SKM-1 (cell line): Measurements from ENCODE around the gene ZPR1.
"Not testable (repeated sequence)": the region's sequence is repeated elsewhere in the genome, so short reads cannot be mapped to it uniquely, and the experiment has no call there.

ENCODE experiments used
- DNase-seq: peaks from one replicate; lab custom pipeline; 2025; ENCODE audit not compliant: unreplicated experiment; lab: John Stamatoyannopoulos, UW

The ZPR1 gene, protein sequence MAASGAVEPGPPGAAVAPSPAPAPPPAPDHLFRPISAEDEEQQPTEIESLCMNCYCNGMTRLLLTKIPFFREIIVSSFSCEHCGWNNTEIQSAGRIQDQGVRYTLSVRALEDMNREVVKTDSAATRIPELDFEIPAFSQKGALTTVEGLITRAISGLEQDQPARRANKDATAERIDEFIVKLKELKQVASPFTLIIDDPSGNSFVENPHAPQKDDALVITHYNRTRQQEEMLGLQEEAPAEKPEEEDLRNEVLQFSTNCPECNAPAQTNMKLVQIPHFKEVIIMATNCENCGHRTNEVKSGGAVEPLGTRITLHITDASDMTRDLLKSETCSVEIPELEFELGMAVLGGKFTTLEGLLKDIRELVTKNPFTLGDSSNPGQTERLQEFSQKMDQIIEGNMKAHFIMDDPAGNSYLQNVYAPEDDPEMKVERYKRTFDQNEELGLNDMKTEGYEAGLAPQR

DNA sequence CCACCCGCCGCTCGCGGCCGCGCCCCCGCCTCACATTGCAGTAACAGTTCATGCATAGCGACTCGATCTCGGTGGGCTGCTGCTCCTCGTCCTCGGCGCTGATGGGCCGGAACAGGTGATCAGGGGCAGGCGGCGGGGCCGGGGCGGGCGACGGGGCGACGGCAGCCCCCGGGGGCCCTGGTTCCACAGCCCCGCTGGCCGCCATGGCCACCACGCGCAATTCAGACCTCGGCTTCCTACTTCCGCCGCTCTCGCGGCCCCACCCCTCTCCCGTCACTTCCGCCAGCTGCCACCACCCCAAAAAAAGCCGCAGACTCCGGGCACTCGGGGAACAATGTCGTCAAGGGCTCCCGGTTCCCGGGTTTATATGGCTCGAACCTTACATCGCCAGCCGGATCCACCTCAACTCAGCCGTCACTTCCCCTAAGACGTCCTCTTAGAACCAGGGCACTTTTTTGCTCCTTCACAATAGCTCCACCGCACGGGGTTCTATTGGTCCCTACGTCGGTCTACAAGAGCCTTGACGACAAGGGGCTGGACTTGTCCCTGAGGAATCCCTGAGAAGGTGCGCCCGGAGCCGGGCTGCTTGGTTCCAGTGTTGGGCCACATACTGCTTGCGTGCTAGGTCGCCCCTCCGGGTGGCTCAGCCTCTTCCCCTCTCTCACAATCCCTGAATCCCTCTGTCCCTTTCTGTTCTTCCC is at the start of gene ZPR1:
TSS of gene ZPR1 (minus strand) at position 238 of the 701 bp plus-strand sequence. CDS start at position 205, 33 bp downstream.
- DNase-seq: peak; percentile 54

DNA sequence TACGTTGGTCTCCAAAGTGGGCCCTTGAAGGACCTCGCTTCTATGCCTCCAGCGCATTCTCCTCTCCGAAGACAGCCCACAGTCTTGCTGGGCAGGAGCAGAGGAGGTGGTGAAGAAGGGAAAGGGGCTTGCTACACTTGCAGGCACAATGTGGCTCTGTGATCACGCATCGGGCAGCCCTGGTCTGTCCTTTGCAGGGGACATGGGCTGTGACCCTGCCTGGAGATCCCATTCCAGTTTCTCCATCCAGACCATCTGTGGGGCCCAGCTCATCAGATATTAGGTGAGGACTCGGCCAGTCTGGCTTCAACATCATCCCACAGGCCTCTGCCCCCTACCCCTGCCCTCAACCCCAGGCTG is 48.8 kb upstream of the ZPR1 start:
- no peak for DNase-seq

DNA sequence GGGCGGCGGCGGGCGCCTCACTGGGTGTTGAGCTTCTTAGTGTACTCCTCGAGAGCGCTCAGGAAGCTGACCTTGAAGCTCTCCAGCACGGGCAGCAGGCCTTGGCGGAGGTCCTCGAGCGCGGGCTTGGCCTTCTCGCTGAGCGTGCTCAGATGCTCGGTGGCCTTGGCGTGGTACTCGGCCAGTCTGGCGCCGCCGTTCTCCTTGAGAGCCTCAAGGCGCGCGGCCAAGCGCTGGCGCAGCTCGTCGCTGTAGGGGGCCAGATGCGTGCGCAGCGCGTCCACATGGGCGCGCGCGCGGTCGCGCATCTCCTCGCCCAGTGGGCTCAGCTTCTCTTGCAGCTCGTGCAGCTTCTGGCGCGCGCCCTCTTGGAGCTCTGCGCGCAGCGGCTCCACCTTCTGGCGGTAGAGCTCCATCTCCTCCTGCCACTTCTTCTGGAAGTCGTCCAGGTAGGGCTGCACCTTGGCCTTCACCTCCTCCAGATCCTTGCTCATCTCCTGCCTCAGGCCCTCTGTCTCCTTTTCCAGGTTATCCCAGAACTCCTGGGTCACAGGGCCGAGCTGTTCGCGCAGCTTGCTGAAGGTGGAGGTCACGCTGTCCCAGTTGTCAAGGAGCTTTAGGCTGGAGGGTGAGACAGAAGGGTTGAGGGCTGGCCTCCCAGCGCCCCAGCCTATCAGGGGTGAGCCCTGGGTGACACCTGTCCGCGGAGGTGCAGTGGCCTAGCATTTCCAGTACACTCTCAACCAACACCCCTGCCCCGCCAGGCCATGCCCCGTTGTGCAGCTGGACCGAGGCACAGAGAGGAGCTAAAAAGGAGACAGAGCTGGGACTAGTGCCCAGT is 48.2 kb upstream of the ZPR1 start:
- peak; percentile 69 for DNase-seq

DNA sequence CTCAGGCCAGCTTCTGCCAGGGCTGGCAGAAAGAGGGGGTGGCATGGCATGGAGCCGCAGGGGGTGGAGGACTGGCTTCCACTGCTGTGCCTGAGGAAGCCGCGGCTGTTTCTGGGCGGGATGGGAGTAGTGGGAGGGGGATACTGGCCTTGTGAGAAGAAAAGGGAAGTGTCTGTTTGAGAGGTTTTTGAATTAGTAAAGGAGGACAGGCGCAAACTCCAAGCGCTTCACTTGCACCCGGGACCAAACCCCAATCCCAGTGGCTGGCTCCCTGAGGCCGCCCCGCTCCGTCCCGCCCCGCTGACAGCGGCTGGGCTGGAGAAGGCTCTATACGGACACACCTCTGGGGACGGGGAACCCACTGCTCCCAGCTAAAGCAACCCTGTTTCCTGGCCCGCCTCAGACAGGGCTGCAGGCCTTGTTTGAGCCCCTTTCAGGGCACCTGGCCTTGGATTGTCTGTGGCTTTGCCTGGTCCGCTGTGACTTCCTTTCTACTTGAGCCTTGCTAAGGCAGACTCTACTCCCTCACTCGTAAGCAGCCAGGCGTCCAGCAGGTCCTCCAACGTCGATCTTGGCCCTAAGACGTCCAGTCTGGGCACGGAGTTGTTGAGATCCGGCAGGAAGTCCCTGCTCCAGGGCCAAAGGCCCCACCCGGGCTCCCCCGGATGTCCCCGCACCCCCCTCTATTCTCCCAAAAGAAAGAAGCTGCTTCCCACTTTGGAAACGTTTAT is 47.4 kb upstream of the ZPR1 start:
- peak; percentile 51 for DNase-seq

DNA sequence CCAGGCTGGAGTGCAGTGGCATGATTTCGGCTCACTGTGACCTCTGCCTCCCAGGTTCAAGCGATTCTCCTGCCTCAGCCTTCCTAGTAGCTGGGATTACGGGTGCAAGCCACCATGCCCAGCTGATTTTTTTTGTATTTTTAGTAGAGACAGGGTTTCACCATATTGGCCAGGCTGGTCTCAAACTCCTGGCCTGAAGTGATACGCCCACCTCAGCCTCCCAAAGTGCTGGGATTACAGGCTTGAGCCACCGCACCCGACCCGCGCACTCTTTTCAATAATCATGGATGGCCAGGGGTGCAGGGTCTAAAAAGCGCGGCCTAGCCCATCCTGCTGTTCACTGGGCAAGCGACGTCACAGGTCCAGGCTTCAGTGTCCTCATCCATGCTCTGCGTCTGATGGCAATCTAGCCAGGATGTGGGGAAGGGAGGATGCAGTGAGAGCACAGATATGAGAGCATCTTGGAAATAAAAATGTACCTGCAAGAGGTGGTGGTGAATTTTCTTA is 46.8 kb upstream of the ZPR1 start:
- DNase-seq: not testable (repeated sequence)

DNA sequence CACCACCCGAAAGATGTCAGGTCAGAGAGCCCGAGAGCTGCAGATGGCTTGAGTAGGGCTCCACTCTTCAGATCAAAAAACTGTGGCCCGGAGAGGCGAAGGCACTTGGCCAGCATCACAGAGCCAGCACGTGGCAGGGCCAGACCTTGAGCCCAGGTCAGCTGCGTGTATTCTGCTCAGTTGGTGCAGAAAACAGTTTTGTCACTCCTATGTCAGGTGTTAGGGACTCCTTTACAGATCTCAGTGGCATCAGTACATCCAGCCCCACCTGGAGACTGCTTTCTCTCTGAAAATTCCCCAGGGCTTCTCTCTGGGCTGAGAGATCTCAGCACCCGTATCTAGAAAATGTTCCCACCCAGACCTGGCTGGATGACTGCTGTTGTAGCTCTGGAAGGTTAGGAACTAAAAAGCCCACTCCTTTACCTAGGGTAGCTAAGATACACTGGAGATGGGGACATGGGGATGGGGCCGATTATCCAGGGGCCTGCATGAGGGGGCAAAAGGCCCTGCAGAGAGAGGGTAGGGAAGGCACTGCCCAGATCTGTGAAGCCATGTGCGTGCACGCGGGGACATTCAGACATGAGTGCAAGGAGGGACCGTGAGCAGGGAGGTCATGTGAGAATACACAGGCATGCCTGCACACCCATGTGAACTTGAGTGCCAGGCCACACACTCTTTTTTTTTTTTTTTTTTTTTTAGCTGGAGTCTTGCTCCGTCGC is 46.2 kb upstream of the ZPR1 start:
- no peak for DNase-seq

DNA sequence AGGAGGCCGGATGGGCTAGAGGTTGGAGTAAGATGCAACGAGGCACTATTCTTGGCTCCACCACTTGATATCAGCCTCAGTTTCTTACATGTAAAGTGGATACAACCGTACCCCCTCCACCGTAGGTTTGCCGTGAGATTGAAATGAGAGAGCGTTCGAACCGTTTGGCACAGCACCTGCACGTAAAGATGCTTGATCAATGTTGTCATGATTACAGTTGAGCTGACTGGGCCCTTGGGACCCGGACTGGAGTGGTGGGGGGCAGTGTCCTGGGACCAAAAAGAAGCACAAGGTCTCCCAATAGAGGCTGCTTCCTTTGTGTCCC is 45.6 kb upstream of the ZPR1 start:
- DNase-seq: no peak

DNA sequence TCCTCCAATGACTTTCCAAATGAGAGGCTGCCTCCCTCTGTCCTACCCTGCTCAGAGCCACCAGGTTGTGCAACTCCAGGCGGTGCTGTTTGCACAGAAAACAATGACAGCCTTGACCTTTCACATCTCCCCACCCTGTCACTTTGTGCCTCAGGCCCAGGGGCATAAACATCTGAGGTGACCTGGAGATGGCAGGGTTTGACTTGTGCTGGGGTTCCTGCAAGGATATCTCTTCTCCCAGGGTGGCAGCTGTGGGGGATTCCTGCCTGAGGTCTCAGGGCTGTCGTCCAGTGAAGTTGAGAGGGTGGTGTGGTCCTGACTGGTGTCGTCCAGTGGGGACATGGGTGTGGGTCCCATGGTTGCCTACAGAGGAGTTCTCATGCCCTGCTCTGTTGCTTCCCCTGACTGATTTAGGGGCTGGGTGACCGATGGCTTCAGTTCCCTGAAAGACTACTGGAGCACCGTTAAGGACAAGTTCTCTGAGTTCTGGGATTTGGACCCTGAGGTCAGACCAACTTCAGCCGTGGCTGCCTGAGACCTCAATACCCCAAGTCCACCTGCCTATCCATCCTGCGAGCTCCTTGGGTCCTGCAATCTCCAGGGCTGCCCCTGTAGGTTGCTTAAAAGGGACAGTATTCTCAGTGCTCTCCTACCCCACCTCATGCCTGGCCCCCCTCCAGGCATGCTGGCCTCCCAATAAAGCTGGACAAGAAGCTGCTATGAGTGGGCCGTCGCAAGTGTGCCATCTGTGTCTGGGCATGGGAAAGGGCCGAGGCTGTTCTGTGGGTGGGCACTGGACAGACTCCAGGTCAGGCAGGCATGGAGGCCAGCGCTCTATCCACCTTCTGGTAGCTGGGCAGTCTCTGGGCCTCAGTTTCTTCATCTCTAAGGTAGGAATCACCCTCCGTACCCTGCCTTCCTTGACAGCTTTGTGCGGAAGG is 44.8 kb upstream of the ZPR1 start:
- DNase-seq: no peak

DNA sequence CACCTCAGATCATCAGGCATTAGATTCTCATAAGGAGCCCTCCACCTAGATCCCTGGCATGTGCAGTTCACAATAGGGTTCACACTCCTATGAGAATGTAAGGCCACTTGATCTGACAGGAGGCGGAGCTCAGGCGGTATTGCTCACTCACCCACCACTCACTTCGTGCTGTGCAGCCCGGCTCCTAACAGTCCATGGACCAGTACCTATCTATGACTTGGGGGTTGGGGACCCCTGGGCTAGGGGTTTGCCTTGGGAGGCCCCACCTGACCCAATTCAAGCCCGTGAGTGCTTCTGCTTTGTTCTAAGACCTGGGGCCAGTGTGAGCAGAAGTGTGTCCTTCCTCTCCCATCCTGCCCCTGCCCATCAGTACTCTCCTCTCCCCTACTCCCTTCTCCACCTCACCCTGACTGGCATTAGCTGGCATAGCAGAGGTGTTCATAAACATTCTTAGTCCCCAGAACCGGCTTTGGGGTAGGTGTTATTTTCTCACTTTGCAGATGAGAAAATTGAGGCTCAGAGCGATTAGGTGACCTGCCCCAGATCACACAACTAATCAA is 44.0 kb upstream of the ZPR1 start:
- no peak for DNase-seq

DNA sequence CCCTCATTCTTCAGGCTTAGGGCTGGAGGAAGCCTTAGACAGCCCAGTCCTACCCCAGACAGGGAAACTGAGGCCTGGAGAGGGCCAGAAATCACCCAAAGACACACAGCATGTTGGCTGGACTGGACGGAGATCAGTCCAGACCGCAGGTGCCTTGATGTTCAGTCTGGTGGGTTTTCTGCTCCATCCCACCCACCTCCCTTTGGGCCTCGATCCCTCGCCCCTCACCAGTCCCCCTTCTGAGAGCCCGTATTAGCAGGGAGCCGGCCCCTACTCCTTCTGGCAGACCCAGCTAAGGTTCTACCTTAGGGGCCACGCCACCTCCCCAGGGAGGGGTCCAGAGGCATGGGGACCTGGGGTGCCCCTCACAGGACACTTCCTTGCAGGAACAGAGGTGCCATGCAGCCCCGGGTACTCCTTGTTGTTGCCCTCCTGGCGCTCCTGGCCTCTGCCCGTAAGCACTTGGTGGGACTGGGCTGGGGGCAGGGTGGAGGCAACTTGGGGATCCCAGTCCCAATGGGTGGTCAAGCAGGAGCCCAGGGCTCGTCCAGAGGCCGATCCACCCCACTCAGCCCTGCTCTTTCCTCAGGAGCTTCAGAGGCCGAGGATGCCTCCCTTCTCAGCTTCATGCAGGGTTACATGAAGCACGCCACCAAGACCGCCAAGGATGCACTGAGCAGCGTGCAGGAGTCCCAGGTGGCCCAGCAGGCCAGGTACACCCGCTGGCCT is 42.5 kb upstream of the ZPR1 start:
- DNase-seq: no peak

DNA sequence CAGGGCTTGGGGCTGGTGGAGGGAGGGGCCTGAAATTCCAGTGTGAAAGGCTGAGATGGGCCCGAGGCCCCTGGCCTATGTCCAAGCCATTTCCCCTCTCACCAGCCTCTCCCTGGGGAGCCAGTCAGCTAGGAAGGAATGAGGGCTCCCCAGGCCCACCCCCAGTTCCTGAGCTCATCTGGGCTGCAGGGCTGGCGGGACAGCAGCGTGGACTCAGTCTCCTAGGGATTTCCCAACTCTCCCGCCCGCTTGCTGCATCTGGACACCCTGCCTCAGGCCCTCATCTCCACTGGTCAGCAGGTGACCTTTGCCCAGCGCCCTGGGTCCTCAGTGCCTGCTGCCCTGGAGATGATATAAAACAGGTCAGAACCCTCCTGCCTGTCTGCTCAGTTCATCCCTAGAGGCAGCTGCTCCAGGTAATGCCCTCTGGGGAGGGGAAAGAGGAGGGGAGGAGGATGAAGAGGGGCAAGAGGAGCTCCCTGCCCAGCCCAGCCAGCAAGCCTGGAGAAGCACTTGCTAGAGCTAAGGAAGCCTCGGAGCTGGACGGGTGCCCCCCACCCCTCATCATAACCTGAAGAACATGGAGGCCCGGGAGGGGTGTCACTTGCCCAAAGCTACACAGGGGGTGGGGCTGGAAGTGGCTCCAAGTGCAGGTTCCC is 41.8 kb upstream of the ZPR1 start, which contains the start of gene APOC3:
TSS of gene APOC3 (plus strand) at position 383 of the 659 bp plus-strand sequence. CDS start 676 bp downstream, outside the sequence.
- DNase-seq: no peak

DNA sequence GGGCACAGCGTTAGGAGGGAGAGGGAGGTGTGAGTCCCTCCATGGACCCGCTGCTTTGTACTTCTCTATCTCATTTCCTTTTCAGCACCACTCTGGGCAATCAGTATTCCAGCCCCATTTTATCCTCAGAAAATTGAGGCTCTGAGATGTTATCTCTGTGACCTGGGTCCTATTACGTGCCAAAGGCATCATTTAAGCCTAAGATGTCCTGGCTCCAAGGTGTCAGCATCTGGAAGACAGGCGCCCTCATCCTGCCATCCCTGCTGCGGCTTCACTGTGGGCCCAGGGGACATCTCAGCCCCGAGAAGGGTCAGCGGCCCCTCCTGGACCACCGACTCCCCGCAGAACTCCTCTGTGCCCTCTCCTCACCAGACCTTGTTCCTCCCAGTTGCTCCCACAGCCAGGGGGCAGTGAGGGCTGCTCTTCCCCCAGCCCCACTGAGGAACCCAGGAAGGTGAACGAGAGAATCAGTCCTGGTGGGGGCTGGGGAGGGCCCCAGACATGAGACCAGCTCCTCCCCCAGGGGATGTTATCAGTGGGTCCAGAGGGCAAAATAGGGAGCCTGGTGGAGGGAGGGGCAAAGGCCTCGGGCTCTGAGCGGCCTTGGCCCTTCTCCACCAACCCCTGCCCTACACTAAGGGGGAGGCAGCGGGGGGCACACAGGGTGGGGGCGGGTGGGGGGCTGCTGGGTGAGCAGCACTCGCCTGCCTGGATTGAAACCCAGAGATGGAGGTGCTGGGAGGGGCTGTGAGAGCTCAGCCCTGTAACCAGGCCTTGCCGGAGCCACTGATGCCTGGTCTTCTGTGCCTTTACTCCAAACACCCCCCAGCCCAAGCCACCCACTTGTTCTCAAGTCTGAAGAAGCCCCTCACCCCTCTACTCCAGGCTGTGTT is 41.1 kb upstream of the ZPR1 start:
- DNase-seq: no peak

DNA sequence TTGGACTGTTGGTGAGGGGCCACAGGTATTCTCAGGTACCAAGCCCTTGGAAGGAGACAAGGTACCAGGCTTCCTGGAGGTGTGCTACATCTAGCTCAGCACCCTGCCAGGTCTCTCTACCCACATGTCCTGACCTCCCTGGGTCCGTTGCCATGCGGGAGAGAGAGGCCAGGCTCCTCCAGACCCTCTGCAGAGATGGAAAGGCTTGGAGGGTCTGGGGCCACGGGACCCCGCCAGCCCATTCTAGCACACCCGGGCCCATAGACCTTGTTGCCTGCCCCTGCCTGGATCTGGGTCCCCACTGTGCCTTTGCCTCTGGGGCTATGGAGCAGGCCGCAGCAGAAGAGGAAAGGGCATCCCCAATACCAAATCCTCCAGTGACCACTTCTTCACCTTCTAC is 39.6 kb upstream of the ZPR1 start:
- no peak for DNase-seq

DNA sequence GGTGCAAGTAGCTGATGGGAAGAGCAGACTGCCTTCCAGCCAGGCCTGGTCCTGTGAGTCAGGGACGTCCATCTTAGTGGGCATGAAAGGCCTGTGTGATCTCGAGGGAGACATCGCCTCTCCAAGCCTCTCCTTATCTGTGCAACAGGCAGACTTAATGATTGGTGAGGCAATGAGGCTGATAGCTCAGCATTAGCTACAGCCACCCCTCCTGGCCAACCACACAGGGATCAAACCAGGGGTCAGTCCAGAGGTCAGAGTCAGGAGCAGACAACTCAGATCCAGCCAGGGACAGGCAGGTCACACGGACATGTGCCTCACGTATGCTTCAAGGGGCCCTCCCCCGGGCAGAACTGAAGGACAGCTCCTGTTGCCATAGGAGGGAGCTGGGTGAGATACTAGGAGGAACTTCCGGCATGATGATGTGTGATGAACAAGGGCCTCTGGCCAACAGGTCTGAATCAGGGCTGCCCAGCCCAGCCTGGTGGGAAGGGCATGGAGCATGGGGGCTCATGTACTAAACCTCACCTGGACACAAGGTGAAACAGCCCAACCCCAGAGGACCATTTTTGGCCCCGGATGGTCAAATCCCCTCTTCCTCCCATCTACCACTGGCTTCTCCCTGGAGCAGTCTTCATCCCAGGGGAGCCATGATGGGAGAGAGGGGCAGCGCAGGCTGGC is 39.1 kb upstream of the ZPR1 start:
- no peak for DNase-seq

DNA sequence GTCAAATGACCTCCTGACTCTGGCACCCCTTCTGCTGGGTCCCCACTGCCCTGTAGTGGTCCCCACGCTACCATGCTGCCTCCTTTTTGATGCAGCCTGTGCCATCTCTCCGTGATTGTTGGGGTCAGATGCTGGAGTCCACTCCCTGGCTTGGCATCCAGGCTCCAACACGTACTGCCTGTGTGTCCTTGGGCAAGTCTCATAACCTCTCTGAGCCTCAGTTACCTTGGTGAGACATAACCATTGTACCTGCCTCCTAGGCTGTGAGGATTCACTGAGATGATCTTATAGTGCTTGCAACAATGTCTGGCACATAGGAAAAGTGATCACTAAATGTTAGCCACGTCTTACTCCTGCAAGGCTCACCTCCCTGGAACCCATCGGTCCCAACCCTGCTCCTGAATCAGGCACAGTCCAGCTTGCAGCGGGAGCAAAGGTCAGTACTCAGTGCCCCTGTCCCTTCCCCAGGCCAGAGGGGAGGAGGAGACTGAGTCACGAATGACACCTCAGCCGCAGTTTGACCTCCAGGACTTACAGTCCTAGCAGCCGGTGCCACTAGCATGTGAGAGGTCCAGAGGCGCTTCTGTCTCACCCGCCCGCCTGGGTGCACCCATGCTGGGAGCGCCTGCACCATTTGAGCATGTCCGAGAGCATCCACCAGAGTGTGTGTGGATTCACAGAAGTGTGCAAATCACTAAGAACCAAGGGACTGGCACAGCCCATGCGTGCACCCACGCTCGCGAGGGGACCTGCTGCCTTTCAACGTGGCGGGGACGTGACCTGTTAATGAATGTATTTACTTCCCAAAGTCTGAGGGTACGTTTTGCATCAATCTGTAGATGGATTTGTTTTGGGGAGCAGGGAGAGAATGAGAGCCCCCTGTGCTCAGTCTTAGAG is 38.3 kb upstream of the ZPR1 start:
- no peak for DNase-seq
